GM18502 (cell line): ENCODE measurements around the gene UBTF.

ENCODE experiments used
- ATAC-seq: cut with Tn5 transposase; IDR thresholded peaks from one replicate; pipeline ENCODE4 v1.9.1; 2021; ENCODE audit warnings: mild to moderate bottlenecking; ENCODE audit not compliant: unreplicated experiment, poor library complexity

UBTF gene

GRCh38 chr17:44199553-44200477, 19.7 kb downstream of the UBTF start, which contains the start of gene ATXN7L3:
Gene ATXN7L3, minus strand, starts transcription at chr17:44199884. Its CDS starts 1,814 bp downstream, at chr17:44198070.
- peak; percentile 65 for ATAC-seq

DNA sequence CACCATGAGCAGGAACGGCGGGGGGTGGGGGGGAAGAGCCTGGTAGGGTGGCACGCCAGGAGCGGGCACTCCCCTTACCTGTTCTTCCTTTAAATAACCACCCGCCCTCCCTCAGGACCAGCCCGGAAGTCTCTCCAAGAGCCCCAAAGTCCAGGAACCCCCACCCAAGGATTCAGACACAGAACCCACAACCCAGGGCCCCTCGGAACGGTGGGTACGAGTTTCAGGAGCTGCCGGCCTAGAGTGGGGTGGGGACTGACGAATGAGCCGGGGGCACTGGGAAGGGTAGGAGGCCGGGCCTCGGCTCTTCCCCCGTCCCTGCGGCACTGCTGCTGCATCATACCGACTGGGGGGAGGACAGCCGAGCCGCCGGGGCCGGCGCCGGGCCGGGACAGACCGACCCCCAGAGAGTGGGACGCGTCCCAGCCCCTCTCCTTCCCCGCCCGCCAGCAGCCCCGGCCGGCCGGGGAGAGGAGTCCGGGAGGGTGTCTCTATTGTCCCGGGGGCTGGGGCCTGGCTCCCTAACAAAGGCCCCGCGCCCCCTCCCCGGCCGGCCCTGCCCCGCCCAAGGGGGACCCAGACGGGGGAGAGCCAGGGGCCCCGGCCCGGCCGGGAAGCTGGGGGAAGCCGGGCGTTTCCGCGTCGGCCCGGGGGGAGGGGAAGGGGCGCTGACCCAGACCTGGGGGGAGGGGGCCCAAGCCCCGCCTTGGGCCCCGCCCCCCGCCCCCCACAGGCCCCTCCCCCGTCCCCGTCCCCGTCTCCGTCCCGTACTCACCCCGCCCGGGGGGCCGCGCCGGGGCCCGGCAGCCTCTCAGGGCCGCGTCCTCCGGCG, 20.5 kb downstream of the UBTF start:
- peak; percentile 28 for ATAC-seq

DNA sequence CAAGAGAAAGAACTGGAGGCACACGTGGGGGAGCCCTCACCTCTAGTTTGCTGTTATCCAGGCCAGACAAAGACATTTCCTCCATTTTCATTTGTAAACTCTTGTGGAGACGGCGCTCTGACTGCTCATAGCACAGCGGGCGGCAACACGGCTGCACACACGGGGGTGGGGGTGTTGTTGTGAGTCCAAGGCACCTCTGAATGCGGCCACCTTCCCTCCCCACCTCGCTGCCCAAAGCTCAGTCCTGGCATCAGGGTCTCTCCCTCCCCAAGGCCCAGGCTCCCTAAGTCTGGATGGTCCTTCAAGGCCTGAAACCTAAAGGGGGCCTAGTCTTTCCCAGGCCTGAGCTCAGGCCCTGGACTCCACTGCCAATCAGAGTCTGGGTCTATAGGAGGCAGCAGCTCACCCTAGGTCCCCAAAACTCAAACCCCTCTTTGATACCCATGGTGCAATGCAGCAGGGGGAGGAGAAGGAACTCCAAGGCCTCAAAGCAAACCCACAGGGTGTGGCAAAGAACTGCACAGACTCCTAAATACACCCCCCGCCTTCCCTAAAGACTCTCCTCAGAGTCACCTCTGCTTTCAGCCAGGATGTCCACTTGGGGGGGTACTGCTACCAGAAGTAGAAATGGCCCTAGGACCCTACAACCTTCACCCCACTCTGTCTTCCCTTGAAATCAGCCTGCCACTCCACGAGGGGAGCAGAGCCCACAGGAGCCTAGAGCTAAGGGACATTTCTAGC, 21.3 kb downstream of the UBTF start:
- no peak for ATAC-seq

- ATAC-seq, result no peak
These were observed 22.4 kb downstream of the UBTF start for GRCh38 chr17:44197107-44197506.

DNA sequence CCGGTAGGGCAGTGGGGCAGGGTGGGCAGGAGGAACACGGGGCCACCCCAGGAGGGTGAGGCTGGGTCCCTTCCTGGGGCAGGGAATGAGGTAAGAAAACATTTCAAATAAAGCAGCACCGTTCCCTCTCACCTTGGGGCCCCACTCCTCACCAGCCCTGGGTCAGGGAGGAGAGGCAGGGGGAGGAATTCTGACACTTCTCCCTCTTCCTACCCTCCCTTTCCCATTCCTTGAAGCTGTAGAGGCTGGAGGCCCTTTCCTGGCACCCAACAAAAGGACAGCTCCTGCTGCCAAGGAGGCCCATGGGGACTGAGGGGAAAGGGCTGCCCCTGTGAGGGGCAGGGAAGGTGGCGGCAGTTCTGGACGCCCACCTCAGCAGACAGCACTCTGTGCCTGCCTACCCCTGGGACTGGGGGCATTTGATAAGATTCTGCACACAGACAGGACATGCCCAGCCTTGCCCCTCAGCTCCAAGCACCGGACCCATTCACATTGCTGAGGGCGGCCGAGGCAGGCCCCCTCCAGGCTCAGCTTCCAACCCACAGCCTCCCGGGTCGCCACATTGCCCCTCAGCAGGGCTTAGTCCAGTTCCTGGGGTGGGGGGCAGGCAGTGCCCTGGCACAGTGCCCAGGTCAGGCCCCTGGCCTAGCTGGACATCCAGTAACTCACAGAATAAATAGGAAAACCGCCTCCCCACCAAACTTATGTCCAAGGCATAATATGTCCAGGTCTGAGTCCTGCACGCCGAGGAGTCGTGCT, 26.0 kb downstream of the UBTF start:
- ATAC-seq, result no peak

DNA sequence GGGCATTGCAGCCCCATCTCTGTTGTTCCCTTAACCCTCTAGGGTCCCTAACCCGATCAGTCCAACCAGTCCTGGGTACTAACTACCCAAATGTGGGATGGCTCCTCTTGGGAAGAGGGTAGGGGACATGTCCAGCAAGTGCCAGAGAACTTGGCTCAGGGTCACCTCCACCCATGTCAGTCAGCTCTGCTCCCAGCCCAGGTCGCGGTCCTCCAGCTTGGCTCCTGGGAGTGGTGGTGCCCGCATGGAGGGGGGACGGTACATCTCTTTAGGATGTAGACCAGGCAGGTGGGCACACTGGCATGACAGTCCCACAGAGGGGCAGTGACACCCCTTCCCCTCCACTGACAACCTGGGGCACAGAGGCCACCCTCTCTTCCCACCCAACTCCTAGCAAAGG, 26.7 kb downstream of the UBTF start:
- no peak for ATAC-seq

GRCh38 chr17:44191941-44192496, 27.5 kb downstream of the UBTF start:
- ATAC-seq, result no peak

GRCh38 chr17:44191369-44191768, 28.1 kb downstream of the UBTF start:
- ATAC-seq, result no peak

DNA sequence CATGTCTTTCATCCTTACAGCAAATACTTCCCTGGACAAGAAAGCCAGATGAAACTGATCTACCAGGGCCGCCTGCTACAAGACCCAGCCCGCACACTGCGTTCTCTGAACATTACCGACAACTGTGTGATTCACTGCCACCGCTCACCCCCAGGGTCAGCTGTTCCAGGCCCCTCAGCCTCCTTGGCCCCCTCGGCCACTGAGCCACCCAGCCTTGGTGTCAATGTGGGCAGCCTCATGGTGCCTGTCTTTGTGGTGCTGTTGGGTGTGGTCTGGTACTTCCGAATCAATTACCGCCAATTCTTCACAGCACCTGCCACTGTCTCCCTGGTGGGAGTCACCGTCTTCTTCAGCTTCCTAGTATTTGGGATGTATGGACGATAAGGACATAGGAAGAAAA, 29.0 kb downstream of the UBTF start:
- no peak for ATAC-seq

DNA sequence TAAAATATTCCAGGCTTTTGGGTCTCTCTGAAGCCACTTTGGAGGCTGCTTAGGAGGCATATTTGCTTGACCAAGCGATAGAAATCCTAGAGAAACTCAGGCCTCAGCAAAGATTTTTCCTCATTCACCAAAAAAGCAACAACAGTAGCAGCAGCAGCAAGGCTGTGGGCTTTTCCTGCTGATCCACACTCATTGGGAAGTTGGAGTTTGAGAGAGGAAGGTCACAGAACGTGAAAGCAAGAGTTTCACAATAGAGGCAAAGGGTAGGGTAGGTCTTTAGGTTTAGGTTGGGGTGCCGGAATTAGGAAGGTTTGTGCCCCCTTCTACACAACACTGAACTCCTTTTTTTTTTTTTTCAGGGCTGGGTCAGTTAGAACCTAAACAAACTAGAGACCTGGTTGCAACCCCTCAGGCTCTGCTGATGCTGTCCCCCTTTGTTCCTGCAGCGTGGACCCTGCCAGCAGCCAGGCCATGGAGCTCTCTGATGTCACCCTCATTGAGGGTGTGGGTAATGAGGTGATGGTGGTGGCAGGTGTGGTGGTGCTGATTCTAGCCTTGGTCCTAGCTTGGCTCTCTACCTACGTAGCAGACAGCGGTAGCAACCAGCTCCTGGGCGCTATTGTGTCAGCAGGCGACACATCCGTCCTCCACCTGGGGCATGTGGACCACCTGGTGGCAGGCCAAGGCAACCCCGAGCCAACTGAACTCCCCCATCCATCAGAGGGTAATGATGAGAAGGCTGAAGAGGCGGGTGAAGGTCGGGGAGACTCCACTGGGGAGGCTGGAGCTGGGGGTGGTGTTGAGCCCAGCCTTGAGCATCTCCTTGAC, 30.7 kb downstream of the UBTF start:
- no peak for ATAC-seq

DNA sequence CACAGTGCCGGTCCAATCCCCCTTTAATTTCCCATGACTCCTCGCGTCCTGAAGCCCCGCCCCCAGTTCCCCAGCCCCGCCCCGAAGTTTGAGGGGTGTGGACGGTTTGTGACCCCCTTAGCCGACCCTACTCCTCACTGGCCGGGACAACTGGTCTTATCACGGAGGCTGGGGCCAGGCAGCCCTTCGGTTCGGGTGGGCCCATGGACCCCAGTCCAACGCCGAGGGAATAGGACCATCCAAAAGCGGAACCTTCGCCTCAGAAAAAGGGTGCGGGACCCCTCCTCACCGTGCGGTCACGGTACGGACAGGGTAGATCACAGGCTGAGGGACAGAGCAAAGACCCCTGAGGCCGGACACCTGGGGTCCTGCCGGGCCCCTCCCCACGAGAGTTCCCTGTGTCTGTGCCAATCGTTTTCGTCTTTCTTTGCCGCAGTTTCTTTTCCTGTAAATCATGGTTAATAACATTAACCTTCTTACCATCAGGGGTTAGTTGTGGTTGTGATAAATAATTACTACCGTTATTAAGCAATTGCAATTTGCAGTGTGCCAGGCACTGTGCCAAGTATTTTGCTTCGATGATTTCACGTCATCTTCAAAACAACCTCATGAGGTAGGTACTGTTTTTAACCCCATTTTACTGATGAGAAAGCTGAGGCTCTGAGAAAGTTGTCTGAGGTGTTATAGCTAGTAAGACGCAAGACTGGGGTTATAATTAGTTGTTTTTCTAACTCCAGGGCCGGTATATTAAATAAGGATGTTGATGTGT, 32.2 kb downstream of the UBTF start:
- ATAC-seq, result peak; percentile 47

- ATAC-seq, result peak; percentile 86
These were observed 33.0 kb downstream of the UBTF start, which contains the start of gene TMUB2 for GRCh38 chr17:44186307-44187130. Gene TMUB2, plus strand, starts transcription at chr17:44186972. Its CDS starts 737 bp downstream, at chr17:44187709.

DNA sequence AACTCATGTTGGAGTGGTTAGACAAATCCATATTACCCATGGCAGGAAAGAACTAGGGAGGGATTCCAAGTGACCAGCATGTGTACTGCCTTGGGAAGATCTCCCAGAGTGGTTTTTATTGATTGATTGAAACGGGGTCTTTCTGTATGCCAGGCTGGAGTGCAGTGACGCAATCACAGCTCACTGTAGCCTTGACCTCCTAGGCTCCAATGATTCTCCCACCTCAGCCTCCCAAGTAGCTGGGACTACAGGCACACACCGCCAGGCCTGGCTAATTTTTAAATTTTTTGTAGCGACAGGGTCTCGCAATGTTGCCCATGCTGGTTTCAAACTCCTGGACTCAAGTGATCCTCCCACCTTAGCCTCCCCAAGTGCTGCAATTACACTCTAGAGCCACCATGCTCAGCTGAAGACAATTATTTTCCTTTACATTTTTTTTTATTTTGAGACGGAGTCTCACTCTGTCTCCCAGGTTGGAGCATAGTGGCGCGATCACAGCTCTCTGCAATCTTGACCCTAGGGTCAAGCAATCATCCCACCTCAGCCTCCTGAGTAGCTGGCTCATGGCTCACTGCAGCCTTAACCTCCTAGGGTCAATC, 35.2 kb downstream of the UBTF start:
- no peak for ATAC-seq

DNA sequence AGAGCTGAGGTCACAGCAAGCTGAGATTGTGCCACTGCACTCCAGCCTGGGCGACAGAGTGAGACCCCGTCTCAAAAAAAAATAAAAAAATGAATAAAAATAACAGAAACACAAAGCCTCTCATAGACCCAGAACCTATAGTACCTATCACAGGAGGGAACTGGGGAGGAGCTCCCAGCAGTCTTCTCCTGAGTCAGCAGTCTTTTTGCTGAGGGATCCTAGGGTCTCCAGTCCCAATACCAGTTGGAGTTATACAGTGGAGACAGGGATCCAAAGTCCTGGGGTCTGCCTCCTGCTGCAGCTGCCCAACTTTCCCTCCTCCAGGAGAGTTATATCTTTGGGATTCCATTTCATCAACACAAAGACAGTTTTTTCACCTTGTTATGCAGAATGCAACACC, 36.5 kb downstream of the UBTF start:
- ATAC-seq, result no peak

GRCh38 chr17:44178133-44178532, 41.3 kb downstream of the UBTF start:
- no peak for ATAC-seq

- no peak for ATAC-seq
These were observed 41.8 kb downstream of the UBTF start for GRCh38 chr17:44177640-44178039.
